GM15510 (cell line): ENCODE results near the gene CDH4.

ENCODE experiments used
- POLR2A ChIP-seq: IDR thresholded peaks from 3 replicates; pipeline ENCODE4 v1.6.1; 2011; ENCODE audit warnings: borderline replicate concordance; ENCODE audit not compliant: insufficient read length; ENCODE audit errors: extremely low read depth

Gene CDH4

DNA sequence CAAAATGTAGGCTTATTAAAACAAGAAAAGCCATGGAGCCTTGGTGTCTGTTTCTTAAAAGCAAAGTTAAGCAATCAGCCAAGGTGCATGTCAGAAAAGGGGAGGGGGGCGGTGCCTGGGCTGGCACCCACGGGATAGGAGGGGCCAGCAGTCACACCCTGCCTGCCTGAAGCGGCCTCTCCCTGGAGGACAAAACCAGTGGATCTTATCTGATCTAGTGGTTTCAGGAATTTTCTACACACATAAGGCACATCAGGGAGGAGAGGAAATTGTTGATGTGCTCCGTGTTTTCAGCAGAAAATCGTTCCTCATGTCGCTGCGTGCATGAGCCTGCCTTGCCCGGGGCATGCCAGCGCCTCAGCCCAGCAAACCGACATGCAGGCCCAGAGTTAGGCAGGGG, 537.3 kb downstream of the CDH4 start:
- no peak for TF ChIP-seq POLR2A

DNA sequence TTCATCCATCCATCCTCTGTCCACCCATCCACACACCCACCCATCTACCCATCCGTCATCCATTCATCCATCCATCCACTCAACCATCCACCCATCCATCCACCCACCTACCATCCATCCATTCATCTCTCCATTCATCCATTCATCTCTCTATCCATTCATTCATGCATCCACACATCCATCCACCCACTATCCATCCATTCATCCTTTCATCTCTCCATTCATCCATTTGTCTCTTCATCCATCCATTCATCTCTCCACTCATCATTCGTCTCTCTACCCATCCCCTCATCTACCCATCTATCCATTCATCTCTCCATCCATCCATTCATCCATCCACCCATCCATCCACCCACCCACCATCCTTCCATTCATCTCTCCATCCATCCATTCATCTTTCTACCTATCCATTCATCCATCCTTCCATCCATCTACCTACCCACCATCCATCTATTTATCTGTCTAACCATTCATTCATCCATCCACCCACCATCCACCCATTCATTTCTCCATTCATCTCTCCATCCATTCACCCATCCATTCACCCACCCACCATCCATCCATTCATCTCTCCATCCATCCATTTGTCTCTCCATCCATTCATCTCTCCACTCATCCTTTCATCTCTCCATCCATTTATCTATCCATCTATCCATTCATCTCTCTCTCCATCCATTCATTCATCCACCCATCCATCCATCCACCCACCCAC, 538.2 kb downstream of the CDH4 start:
- TF ChIP-seq POLR2A, result no peak

DNA sequence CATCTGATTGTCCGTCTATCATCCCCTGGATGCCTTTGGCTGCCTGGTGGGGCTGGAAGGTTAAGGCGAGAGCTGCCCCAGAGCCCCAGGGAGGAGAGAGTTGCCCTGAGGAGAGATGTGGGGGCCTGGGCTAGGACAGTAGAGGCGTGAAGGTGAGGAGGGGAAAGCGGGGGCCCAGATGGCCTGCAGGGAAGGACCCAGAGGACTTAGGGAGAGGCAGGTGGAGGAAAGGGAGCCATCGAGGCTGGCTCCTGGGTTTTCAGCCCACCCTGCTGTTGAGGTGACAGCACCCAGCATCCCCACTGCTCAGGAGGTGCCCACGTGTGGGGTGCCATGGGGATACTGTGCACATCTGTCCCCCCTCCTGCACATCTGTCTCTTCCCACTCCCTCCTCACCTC, 539.9 kb downstream of the CDH4 start:
- no peak for TF ChIP-seq POLR2A

GRCh38 chr20:61795669-61796630, 543.9 kb downstream of the CDH4 start:
- TF ChIP-seq POLR2A, result no peak

GRCh38 chr20:61796738-61797137, 544.7 kb downstream of the CDH4 start:
- no peak for TF ChIP-seq POLR2A

DNA sequence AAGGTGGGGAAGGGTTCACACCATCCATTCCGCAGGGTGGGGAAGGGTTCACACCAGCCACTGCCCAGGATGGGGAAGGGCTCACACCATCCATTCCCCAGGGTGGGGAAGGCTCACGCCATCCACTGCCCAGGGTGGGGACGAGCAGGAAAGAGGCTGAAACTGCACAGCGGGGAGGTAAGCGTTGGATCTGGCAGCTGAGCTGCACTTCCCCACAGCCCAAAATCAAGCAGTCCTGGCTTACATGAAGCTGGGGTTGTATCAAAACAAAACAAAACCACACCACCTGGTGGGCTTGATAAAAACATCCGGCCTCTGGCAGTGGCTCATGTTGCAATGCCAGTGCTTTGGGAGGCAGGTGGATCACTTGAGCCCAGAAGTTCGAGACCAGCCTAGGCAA, 545.1 kb downstream of the CDH4 start:
- TF ChIP-seq POLR2A, result no peak

DNA sequence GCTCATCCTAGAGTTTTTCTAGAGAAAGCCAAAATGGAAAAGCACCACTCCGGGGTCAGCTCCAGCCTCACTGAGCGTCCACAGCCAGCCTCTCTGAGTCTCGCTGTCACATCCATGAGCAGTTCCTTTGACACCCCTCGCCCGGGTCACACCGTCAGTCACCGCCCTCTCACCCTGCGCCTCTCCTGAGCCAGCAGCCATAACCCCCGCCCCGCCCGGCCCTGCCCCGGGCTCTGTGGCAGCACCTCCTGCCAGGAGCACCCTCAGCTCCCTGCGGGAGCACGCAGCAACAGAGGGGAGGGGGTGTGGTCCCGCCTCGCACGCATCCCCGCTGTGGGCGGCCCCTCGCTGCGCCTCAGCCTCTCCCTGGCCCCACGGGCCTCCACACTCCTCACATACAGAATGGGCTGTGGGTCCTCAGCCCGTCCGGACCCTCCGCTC, 545.9 kb downstream of the CDH4 start:
- no peak for TF ChIP-seq POLR2A

DNA sequence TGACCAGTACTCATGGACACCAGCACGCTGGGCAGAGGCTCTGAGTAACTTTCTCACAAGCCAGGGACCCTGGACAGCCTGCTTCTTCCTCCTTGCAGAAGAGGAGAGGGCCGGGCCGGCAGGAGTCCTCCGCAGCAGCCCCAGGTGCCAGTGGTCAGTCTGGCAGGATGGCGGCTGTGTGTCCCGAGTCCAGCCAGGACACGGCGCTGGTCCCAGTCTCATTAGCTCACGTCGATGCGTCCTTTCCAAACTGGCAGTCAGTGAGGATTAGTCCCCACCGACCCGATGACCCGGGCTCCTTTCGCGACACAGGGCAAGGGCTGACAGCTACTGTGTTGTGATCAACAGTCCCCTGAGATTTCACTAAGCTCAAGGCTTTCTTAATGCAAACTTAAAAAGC, 546.6 kb downstream of the CDH4 start:
- TF ChIP-seq POLR2A, result no peak

DNA sequence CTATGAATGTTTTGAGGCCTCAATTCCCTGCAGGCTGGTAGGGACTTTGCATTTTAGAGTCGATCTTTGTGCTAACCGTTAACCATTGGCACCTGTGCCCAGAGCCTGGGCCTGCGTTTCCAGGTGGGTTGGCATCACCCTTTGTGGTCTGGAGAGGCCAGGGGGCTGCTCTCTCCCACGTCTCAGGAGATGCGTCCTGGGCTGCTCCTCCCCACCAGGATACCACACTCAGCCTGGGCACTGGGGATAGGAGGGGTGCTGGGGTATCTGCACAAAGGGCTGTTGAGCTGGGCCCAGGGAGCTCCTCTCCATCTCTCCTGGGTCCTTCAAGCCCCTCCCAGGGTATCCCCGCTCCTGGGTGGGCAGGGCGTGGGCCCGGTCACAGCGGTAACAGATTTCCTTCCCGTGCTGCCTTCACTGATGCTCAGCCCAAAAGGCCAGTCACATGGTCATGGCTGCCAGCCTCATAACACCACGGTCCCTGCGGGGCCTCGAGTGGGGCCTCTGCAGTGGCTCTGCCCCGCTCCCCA, 547.4 kb downstream of the CDH4 start:
- TF ChIP-seq POLR2A, result no peak

DNA sequence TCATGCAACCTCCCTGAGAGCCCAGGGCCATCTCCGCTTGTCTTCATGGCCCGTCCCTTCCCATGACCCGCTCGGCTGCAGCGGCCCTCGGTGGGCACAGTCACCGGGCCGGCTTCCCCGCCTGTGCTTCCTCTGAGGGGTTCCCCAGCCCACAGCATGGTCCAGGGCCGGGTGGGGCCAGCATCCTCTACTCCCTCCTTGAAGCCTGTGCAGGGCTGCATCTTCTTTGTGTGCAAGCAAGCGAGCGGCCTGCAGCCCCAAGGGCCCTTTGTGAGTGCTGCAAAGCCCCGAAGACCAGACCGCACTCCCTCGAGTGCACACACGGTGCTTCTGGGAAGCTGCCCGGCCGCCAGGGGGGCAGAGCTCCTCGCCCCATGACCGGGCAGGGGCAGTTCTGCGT, 547.9 kb downstream of the CDH4 start:
- TF ChIP-seq POLR2A, result no peak

DNA sequence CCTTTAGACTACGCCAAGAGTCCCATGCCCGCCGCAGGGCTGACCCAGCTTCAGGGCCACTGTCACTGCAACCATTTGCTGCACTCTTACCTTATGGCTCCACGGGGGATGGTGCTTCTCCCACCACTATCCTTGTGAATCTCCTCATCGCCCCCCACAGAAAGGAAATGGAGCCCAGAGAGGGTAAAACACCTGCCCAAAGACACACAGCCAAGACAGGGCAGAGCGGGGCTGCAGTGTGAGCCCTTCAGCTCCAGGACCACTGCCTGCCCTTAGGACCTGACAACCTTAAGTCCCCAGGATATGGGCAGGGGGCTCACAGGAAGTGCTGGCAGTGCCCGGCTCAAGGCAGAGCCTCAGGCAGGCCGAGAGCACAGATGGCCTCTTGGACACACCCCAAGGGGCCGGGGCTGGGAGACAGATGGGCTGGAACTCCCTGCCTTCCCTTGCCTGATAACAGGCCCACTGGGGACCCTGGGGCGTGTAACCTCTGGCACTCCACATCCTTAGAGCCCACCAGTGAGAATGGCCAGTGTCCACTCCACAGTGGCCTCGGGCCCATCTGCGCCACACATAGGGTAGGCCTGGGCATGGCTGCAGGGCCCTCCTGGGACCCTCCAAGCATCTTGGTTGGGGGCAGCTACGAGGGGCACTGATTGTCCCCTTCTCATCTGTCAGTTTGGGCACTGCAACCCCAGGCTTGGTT, 548.5 kb downstream of the CDH4 start:
- no peak for TF ChIP-seq POLR2A

DNA sequence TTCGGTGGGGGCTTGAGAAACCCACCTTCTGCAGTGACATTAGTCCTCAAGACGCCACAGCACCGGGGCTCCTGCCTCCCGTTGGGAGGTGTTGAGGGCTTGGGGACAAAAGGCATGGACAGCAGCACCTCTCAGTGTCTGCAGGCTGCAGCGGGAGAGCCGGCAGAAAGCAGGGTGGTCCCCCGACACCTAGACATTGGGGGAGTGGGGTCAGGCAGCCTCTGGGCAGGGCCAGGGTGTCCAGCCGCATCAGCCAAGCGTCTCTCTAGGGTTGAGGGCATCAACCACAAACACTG, 549.0 kb downstream of the CDH4 start:
- no peak for TF ChIP-seq POLR2A

- no peak for TF ChIP-seq POLR2A
Observed at GRCh38 chr20:61801428-61801827, 549.4 kb downstream of the CDH4 start.

GRCh38 chr20:61801857-61802442, 549.9 kb downstream of the CDH4 start:
- TF ChIP-seq POLR2A, result no peak
